ENCODE data around the gene HLCS.

Gene HLCS

GRCh38 chr21:36845070-36845469, 121.4 kb downstream of the HLCS start:
- H3K27ac ChIP-seq = no peak overlapping the region

GRCh38 chr21:36841866-36842265, 124.6 kb downstream of the HLCS start:
- Histone ChIP-seq H3K4me3 (ENCODE audit: low read depth in 1 of 2, low read length in 1 of 2) (no peak overlapping the region), H3K9me3 (no peaks in the 10 kb centered on the region), H3K4me1 (ENCODE audit: control insufficient read depth in 1 of 2, insufficient read depth in 1 of 2, low read depth in 1 of 2, low read length in 1 of 2) (no peaks in the 10 kb centered on the region), H3K27ac (no peak overlapping the region), H3K27me3 (no peaks in the 10 kb centered on the region), H3K36me3 (no peaks in the 10 kb centered on the region)
- TF ChIP-seq CTCF (IDR thresholded peaks at IDR 0.05) = no peak

More at GRCh38 chr21:36845070-36845469, 121.4 kb downstream of the HLCS start:
- no peaks in the 10 kb centered on the region for H3K4me1 ChIP-seq (ENCODE audit: control insufficient read depth in 1 of 2, insufficient read depth in 1 of 2, low read depth in 1 of 2, low read length in 1 of 2)
- H3K9me3 ChIP-seq = no peaks in the 10 kb centered on the region
- no peak for TF ChIP-seq CTCF (IDR thresholded peaks at IDR 0.05)
- H3K4me3 ChIP-seq (ENCODE audit: low read depth in 1 of 2, low read length in 1 of 2) = no peak overlapping the region
- no peaks in the 10 kb centered on the region for H3K36me3 ChIP-seq
- no peaks in the 10 kb centered on the region for H3K27me3 ChIP-seq

- TF ChIP-seq CTCF (IDR thresholded peaks at IDR 0.05) = no peak
Measured at GRCh38 chr21:36839735-36840134, 126.7 kb downstream of the HLCS start.

DNA sequence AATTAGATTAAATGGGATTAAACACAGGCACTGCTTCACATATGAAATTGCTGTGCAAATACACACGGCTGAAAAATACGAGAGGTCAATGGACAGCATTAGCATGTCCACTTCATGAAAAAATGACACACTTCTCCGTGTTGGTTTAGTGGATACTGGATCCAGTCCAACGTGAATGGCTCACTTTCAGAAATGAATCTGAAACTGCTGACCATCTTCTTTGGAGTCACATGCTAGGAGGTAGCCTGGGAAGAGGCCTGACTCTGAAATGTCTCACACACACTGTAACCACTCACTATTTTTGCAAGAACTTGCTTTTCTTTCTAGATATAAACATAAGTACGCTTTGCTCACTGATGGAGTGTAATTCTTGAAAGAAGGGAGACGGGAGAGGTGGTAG, 127.3 kb downstream of the HLCS start:
- H3K27ac ChIP-seq = no peak overlapping the region
- TF ChIP-seq CTCF (IDR thresholded peaks at IDR 0.05) = no peak
- H3K4me1 ChIP-seq (ENCODE audit: control insufficient read depth in 1 of 2, insufficient read depth in 1 of 2, low read depth in 1 of 2, low read length in 1 of 2) = no peaks in the 10 kb centered on the region
- no peaks in the 10 kb centered on the region for H3K27me3 ChIP-seq
- H3K4me3 ChIP-seq (ENCODE audit: low read depth in 1 of 2, low read length in 1 of 2) = no peak overlapping the region
- no peaks in the 10 kb centered on the region for H3K36me3 ChIP-seq
- no peaks in the 10 kb centered on the region for H3K9me3 ChIP-seq

More at GRCh38 chr21:36839735-36840134, 126.7 kb downstream of the HLCS start:
- Histone ChIP-seq H3K4me1 (ENCODE audit: control insufficient read depth in 1 of 2, insufficient read depth in 1 of 2, low read depth in 1 of 2, low read length in 1 of 2) (no peaks in the 10 kb centered on the region), H3K9me3 (no peaks in the 10 kb centered on the region), H3K27ac (no peak overlapping the region), H3K27me3 (no peaks in the 10 kb centered on the region), H3K36me3 (no peaks in the 10 kb centered on the region), H3K4me3 (ENCODE audit: low read depth in 1 of 2, low read length in 1 of 2) (no peak overlapping the region)

GRCh38 chr21:36835383-36835795, 131.1 kb downstream of the HLCS start:
- TF ChIP-seq CTCF (IDR thresholded peaks at IDR 0.05) = no peak
- Histone ChIP-seq H3K9me3 (no peaks in the 10 kb centered on the region), H3K4me1 (ENCODE audit: control insufficient read depth in 1 of 2, insufficient read depth in 1 of 2, low read depth in 1 of 2, low read length in 1 of 2) (no peaks in the 10 kb centered on the region), H3K36me3 (no peaks in the 10 kb centered on the region), H3K4me3 (ENCODE audit: low read depth in 1 of 2, low read length in 1 of 2) (no peak overlapping the region), H3K27ac (no peak overlapping the region), H3K27me3 (no peaks in the 10 kb centered on the region)

DNA sequence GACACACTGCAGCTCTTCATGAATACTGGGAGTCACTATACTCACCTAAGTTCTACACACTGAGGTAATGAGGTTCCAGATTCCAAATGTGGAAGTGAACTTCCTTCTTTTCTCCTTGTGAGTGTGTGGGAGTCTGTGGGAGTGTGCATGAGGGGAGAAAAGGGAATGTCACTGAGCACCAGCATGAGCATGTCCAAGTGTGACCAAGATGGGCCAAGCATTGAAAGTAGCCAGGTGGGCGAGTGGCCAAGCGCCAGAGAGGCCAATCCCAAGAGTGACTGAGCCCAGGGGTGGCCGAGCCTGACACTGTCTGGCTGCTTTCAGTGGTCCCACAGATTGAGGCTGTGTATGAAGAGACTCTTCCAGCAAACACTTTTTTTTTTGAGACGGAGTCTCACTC, 132.3 kb downstream of the HLCS start:
- Histone ChIP-seq H3K27ac (no peak overlapping the region), H3K9me3 (no peaks in the 10 kb centered on the region), H3K4me1 (ENCODE audit: control insufficient read depth in 1 of 2, insufficient read depth in 1 of 2, low read depth in 1 of 2, low read length in 1 of 2) (no peaks in the 10 kb centered on the region), H3K36me3 (no peaks in the 10 kb centered on the region), H3K27me3 (peaks cover 9% of the 10 kb centered on the region), H3K4me3 (ENCODE audit: low read depth in 1 of 2, low read length in 1 of 2) (no peak overlapping the region)
- TF ChIP-seq CTCF (IDR thresholded peaks at IDR 0.05) = no peak
